DND-41 (cell line): ENCODE results near the gene COPS2.

Source experiments
- EZH2 ChIP-seq: IDR thresholded peaks from 3 replicates; pipeline ENCODE4 v1.6.1; 2012; ENCODE audit warnings: borderline replicate concordance, low read depth, mild to moderate bottlenecking, moderate library complexity, low read length, inconsistent platforms; ENCODE audit not compliant: severe bottlenecking
- TF ChIP-seq, protein P1 (sequence below): IDR thresholded peaks from 2 replicates; pipeline ENCODE4 v1.5.1; 2012; ENCODE audit warnings: borderline replicate concordance, low read length, moderate library complexity, mild to moderate bottlenecking; ENCODE audit not compliant: poor library complexity, severe bottlenecking; ENCODE audit errors: extremely low read depth

- TF ChIP-seq, protein P1, sequence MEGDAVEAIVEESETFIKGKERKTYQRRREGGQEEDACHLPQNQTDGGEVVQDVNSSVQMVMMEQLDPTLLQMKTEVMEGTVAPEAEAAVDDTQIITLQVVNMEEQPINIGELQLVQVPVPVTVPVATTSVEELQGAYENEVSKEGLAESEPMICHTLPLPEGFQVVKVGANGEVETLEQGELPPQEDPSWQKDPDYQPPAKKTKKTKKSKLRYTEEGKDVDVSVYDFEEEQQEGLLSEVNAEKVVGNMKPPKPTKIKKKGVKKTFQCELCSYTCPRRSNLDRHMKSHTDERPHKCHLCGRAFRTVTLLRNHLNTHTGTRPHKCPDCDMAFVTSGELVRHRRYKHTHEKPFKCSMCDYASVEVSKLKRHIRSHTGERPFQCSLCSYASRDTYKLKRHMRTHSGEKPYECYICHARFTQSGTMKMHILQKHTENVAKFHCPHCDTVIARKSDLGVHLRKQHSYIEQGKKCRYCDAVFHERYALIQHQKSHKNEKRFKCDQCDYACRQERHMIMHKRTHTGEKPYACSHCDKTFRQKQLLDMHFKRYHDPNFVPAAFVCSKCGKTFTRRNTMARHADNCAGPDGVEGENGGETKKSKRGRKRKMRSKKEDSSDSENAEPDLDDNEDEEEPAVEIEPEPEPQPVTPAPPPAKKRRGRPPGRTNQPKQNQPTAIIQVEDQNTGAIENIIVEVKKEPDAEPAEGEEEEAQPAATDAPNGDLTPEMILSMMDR: no peak
- no peak for TF ChIP-seq EZH2
These were observed 20.6 kb downstream of the COPS2 start for GRCh38 chr15:49134683-49135341.
